ENCODE data around the gene DMAC2. TPM values are rescaled to one million over a fixed set of nuclear protein-coding genes. Genes with fewer than 3 reads are reported as not detected.
"Not testable (repeated sequence)": the region's sequence is repeated elsewhere in the genome, so short reads cannot be mapped to it uniquely, and the experiment has no call there.

Gene DMAC2
- total RNA-seq, 4 donors from 2014 or later, result 39.1 to 53.1 (median 44.2) TPM

GRCh38 chr19:41435936-41436673, 3.6 kb downstream of the DMAC2 start:
- Histone ChIP-seq H3K4me1 (peaks cover 6 to 14% of the 10 kb centered on the region in 2 donors), H3K9me3 (no peaks in the 10 kb centered on the region), H3K27ac (no peak overlapping the region), H3K4me3 (replicated peaks in 1 of 3) (no peak overlapping the region), H3K36me3 (peaks cover 8 to 25% of the 10 kb centered on the region in 2 donors), H3K27me3 (no peaks in the 10 kb centered on the region)
- DNase-seq, result no peak
- TF ChIP-seq POLR2A (IDR thresholded peaks at IDR 0.05) (no peak), CTCF (IDR thresholded peaks at IDR 0.05) (no peak)
- intact Hi-C loops (cut with DNase I), result loop anchor here (10.0 kb wide), 1 partner anchor 231 kb away; no protein-coding TSS in a partner anchor
- WGBS, 2 donors, result 97 to 98% methylated on average over 19 of the region's 19 CpGs

GRCh38 chr19:41435376-41435775, 4.3 kb downstream of the DMAC2 start:
- 96 to 98% methylated on average over 11 of the region's 11 CpGs for WGBS, 2 donors
- not testable (repeated sequence) for DNase-seq; H3K9me3 ChIP-seq; H3K27ac ChIP-seq; H3K4me3 ChIP-seq (replicated peaks in 1 of 3); H3K27me3 ChIP-seq
- peaks cover 8 to 28% of the 10 kb centered on the region in 2 donors for H3K36me3 ChIP-seq
- H3K4me1 ChIP-seq, result peaks cover 5 to 13% of the 10 kb centered on the region in 2 donors
- intact Hi-C loops (cut with DNase I), result loop anchor here (10.0 kb wide), 1 partner anchor 231 kb away; no protein-coding TSS in a partner anchor

GRCh38 chr19:41434450-41434849, 5.3 kb downstream of the DMAC2 start:
- intact Hi-C loops (cut with DNase I), result loop anchor here (10.0 kb wide), 1 partner anchor 230 kb away; no protein-coding TSS in a partner anchor
- H3K27me3 ChIP-seq, result no peaks in the 10 kb centered on the region
- no peak overlapping the region for H3K4me3 ChIP-seq (replicated peaks in 1 of 3)
- WGBS, 2 donors, result 84 to 89% methylated on average over 5 of the region's 5 CpGs
- H3K27ac ChIP-seq, result no peak overlapping the region
- no peak for TF ChIP-seq CTCF (IDR thresholded peaks at IDR 0.05)
- TF ChIP-seq POLR2A (IDR thresholded peaks at IDR 0.05), result no peak
- H3K4me1 ChIP-seq, result peaks cover 0 to 8% of the 10 kb centered on the region in 2 donors
- DNase-seq, result no peak
- H3K9me3 ChIP-seq, result no peaks in the 10 kb centered on the region
- H3K36me3 ChIP-seq, result peaks cover 8 to 28% of the 10 kb centered on the region in 2 donors

GRCh38 chr19:41433171-41433570, 6.5 kb downstream of the DMAC2 start:
- Histone ChIP-seq H3K36me3 (peaks cover 8 to 28% of the 10 kb centered on the region in 2 donors), H3K4me3 (replicated peaks in 1 of 3) (no peak overlapping the region), H3K4me1 (peaks cover 6 to 12% of the 10 kb centered on the region in 2 donors), H3K27me3 (no peaks in the 10 kb centered on the region), H3K27ac (no peak overlapping the region), H3K9me3 (no peaks in the 10 kb centered on the region)
- WGBS, 2 donors, result 92 to 96% methylated on average over 13 to 16 of the region's 18 CpGs
- intact Hi-C loops (cut with DNase I), result loop anchor here (10.0 kb wide), 1 partner anchor 228 kb away; no protein-coding TSS in a partner anchor
- no peak for TF ChIP-seq POLR2A (IDR thresholded peaks at IDR 0.05)
- TF ChIP-seq CTCF (IDR thresholded peaks at IDR 0.05), result no peak
- no peak for DNase-seq

- peak in 1 of 2 donors; percentile 13 for DNase-seq
- H3K9me3 ChIP-seq, result no peaks in the 10 kb centered on the region
- peaks cover 17 to 26% of the 10 kb centered on the region in 2 donors for H3K4me1 ChIP-seq
- no peaks in the 10 kb centered on the region for H3K27me3 ChIP-seq
- no peak overlapping the region for H3K4me3 ChIP-seq (replicated peaks in 1 of 3)
- peak in 2 of 6 experiments; percentile 12 to 19 for TF ChIP-seq CTCF (IDR thresholded peaks at IDR 0.05)
- TF ChIP-seq POLR2A (IDR thresholded peaks at IDR 0.05), result no peak
- WGBS, 2 donors, result 82 to 84% methylated on average over 23 of the region's 23 CpGs
- no peak overlapping the region for H3K27ac ChIP-seq
- intact Hi-C loops (cut with DNase I), result loop anchor here (10.0 kb wide), 1 partner anchor 227 kb away; no protein-coding TSS in a partner anchor
- peaks cover 8 to 22% of the 10 kb centered on the region in 2 donors for H3K36me3 ChIP-seq
Measured at GRCh38 chr19:41431426-41432386, 8.0 kb downstream of the DMAC2 start.
